Astrocyte of the cerebellum (primary cell): Measurements from ENCODE around the gene EMSY.

Experiments
- DNase-seq: peaks from one replicate; pipeline ENCODE4 v3.0.0-alpha.2; 2011; ENCODE audit warnings: low read depth
- H3K4me3 ChIP-seq: 2 replicates; pipeline ENCODE4 v1.5.1; 2011; ENCODE audit warnings: mild to moderate bottlenecking, low read depth, low read length, moderate library complexity
- CTCF ChIP-seq: IDR thresholded peaks from 2 replicates; pipeline ENCODE4 v1.5.1; 2012; ENCODE audit warnings: low read length, low read depth, moderate library complexity, mild to moderate bottlenecking; ENCODE audit errors: missing control alignments
- in situ Hi-C: cut with HindIII; loops from 2 replicates; pipeline ENCODE4 v1.10.0; 2017; ENCODE audit warnings: low sequenced_read_pairs

Gene EMSY

GRCh38 chr11:76512851-76513653, 68.2 kb downstream of the EMSY start:
- no peak overlapping the region for H3K4me3 ChIP-seq
- TF ChIP-seq CTCF: peak; percentile 33
- DNase-seq: peak; percentile 29
- in situ Hi-C loops: loop anchor here (25.0 kb wide), 2 partner anchors 176 to 276 kb away; no protein-coding TSS in a partner anchor

GRCh38 chr11:76513654-76514034, 68.8 kb downstream of the EMSY start:
- H3K4me3 ChIP-seq: no peak overlapping the region
- in situ Hi-C loops: loop anchor here (25.0 kb wide), 2 partner anchors 176 to 276 kb away; no protein-coding TSS in a partner anchor
- no peak for TF ChIP-seq CTCF
- no peak for DNase-seq

- no peak overlapping the region for H3K4me3 ChIP-seq
- no peak for DNase-seq
- TF ChIP-seq CTCF: no peak
- in situ Hi-C loops: loop anchor here (25.0 kb wide), 2 partner anchors 178 to 278 kb away; no protein-coding TSS in a partner anchor
Measured at GRCh38 chr11:76515494-76515893, 70.7 kb downstream of the EMSY start.

- TF ChIP-seq CTCF: no peak
- DNase-seq: no peak
- in situ Hi-C loops: loop anchor here (25.0 kb wide), 2 partner anchors 186 to 286 kb away; no protein-coding TSS in a partner anchor
- no peak overlapping the region for H3K4me3 ChIP-seq
Measured at GRCh38 chr11:76523147-76523546, 78.3 kb downstream of the EMSY start.

GRCh38 chr11:76523786-76524436, 79.1 kb downstream of the EMSY start:
- in situ Hi-C loops: loop anchor here (25.0 kb wide), 2 partner anchors 187 to 287 kb away; no protein-coding TSS in a partner anchor
- DNase-seq: no peak
- no peak for TF ChIP-seq CTCF
- H3K4me3 ChIP-seq: no peak overlapping the region

- DNase-seq: no peak
- in situ Hi-C loops: loop anchor here (25.0 kb wide), 2 partner anchors 187 to 287 kb away; no protein-coding TSS in a partner anchor
- H3K4me3 ChIP-seq: no peak overlapping the region
- TF ChIP-seq CTCF: no peak
Measured at GRCh38 chr11:76524461-76524860, 79.6 kb downstream of the EMSY start.
